ENCODE measurements around the gene TBC1D1.

GRCh38 chr4:38065176-38065575 lies 174.3 kb downstream of the TBC1D1 start:
- TF ChIP-seq CTCF (IDR thresholded peaks at IDR 0.05) = no peak
- TF ChIP-seq POLR2A (IDR thresholded peaks at IDR 0.05) = no peak
- TF ChIP-seq POLR2AphosphoS5 (IDR thresholded peaks at IDR 0.05) = no peak

All from prostate gland (tissue), 2 donors.